Glutamatergic neuron (in vitro differentiated cells): ENCODE data around the gene KLK1. TPM values are rescaled to one million over a fixed set of nuclear protein-coding genes. Genes with fewer than 3 reads are reported as not detected.
A peak's percentile ranks its signal among the peaks of the same experiment; 100 is the strongest.

Experiments
- DNase-seq: peaks from one replicate; pipeline ENCODE4 v3.0.0; 2022
- H3K27ac Mint-ChIP-seq: one replicate; pipeline ENCODE4 v1.8.0; 2020; ENCODE audit warnings: mild to moderate bottlenecking, mixed read lengths, inconsistent platforms; ENCODE audit not compliant: unreplicated experiment
- H3K27me3 Mint-ChIP-seq: one replicate; pipeline ENCODE4 v1.8.0; 2020; ENCODE audit warnings: mild to moderate bottlenecking, moderate library complexity, mixed read lengths, inconsistent platforms; ENCODE audit not compliant: unreplicated experiment
- H3K36me3 Mint-ChIP-seq: one replicate; pipeline ENCODE4 v1.8.0; 2020; ENCODE audit warnings: mild to moderate bottlenecking, mixed read lengths, inconsistent platforms; ENCODE audit not compliant: unreplicated experiment
- H3K4me1 Mint-ChIP-seq: one replicate; pipeline ENCODE4 v1.8.0; 2020; ENCODE audit warnings: mild to moderate bottlenecking, low read depth, mixed read lengths, inconsistent platforms; ENCODE audit not compliant: unreplicated experiment
- H3K4me3 Mint-ChIP-seq: one replicate; pipeline ENCODE4 v1.8.0; 2020; ENCODE audit warnings: mild to moderate bottlenecking, mixed read lengths, inconsistent platforms; ENCODE audit not compliant: unreplicated experiment
- H3K9me3 Mint-ChIP-seq: one replicate; pipeline ENCODE4 v1.8.0; 2020; ENCODE audit warnings: mild to moderate bottlenecking, moderate library complexity, mixed read lengths, inconsistent platforms; ENCODE audit not compliant: unreplicated experiment
- total RNA-seq: library from RNA; stranded (reverse); fragmentation: NEBNext Ultra II Directional; extraction: Animal tissue kit (Norgen Biotek cat#: 25700); gene quantifications from one replicate; pipeline ENCODE4 v1.2.1, GENCODE V29; 2021; ENCODE audit not compliant: unreplicated experiment
- TF ChIP-seq, protein P1 (sequence below): fragments of 200-600 bp; sonication (generic); IDR thresholded peaks from one replicate; pipeline ENCODE4 v1.5.0; 2021; ENCODE audit not compliant: partially characterized antibody, unreplicated experiment

Gene KLK1
- total RNA-seq, 1 donor from 2014 or later = 0.49 TPM

DNA sequence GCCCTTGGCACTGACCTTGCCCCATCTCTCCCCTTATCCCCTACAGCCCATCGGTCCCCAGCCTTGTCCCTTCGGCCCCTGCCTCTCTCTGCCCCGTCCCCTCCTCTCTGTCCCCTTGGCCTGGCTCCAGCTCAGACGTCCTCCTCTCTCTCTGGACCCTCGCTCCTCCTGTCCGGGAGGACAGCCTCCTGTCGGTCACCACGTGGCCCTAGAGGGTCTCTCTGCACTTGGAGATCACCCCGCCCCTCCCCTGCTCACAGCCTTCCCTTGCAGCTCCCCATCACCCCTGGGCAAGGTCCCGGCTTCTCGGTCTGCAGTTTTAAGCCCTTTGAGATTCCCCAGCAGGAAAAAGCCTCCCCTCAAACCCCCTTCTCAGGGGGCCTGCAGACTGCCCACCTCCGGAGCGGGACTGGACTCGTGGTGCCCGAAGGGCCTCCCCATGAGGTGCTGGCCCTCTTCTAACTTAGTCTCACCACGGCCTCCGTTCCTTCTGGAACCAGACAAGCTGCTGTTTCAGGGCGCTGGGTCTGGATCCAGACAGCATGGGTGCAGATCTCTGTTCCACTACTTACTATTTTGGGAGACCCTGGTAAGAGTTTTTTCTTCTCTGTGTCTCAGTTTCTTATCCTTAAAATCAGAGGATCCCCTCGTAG lies 13.1 kb upstream of the KLK1 start:
- peaks cover 12% of the 10 kb centered on the region for H3K9me3 Mint-ChIP-seq
- TF ChIP-seq, protein P1, sequence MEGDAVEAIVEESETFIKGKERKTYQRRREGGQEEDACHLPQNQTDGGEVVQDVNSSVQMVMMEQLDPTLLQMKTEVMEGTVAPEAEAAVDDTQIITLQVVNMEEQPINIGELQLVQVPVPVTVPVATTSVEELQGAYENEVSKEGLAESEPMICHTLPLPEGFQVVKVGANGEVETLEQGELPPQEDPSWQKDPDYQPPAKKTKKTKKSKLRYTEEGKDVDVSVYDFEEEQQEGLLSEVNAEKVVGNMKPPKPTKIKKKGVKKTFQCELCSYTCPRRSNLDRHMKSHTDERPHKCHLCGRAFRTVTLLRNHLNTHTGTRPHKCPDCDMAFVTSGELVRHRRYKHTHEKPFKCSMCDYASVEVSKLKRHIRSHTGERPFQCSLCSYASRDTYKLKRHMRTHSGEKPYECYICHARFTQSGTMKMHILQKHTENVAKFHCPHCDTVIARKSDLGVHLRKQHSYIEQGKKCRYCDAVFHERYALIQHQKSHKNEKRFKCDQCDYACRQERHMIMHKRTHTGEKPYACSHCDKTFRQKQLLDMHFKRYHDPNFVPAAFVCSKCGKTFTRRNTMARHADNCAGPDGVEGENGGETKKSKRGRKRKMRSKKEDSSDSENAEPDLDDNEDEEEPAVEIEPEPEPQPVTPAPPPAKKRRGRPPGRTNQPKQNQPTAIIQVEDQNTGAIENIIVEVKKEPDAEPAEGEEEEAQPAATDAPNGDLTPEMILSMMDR = no peak
- peak overlapping the region; percentile 93 for H3K4me3 Mint-ChIP-seq
- peak overlapping the region; percentile 26 for H3K27ac Mint-ChIP-seq
- no peak for DNase-seq
- H3K36me3 Mint-ChIP-seq = peaks cover 5% of the 10 kb centered on the region
- H3K27me3 Mint-ChIP-seq = peaks cover 11% of the 10 kb centered on the region
- no peaks in the 10 kb centered on the region for H3K4me1 Mint-ChIP-seq

DNA sequence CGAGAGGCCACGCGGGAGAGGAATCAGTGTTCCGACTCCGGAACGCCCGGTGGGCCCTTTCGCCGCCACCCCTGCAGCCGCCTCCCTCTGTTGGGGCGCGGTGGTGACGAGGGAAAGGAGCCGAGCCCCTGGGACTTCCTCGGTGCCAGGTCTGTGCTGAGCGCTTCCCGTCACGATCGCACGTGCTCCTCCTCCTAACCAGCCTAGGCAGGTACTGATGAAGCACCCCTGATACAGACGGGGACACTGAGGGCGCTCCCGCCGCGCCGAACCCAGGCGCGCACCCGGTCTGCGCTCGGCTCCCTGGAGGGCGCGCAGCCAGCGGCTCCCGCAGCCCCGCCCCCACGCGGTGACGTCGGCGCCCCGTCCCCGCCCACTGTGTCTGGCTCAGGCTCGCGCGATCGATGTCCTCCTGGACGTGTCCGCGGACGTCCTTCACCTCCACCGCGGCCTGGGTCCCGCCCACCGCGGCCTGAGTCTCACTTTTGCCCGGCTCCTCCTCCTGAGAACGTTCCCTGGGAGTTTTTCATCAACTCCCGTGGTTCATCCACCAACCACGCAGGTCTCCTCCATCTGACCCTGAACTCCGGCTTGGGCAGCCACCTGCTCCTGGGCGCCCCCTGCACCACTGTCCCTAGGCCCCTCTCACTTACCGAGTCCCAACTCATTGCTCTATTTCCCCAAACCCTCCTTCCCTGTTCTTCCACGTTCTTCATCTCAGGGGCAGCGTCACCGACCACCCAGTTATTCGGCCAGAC lies 12.4 kb upstream of the KLK1 start:
- Mint-ChIP-seq H3K9me3 (peaks cover 10% of the 10 kb centered on the region), H3K27ac (peak overlapping the region; percentile 26), H3K27me3 (peaks cover 11% of the 10 kb centered on the region), H3K36me3 (no peaks in the 10 kb centered on the region), H3K4me3 (peak overlapping the region; percentile 93), H3K4me1 (no peaks in the 10 kb centered on the region)
- DNase-seq = peak; percentile 90
- TF ChIP-seq, protein P1 = no peak

DNA sequence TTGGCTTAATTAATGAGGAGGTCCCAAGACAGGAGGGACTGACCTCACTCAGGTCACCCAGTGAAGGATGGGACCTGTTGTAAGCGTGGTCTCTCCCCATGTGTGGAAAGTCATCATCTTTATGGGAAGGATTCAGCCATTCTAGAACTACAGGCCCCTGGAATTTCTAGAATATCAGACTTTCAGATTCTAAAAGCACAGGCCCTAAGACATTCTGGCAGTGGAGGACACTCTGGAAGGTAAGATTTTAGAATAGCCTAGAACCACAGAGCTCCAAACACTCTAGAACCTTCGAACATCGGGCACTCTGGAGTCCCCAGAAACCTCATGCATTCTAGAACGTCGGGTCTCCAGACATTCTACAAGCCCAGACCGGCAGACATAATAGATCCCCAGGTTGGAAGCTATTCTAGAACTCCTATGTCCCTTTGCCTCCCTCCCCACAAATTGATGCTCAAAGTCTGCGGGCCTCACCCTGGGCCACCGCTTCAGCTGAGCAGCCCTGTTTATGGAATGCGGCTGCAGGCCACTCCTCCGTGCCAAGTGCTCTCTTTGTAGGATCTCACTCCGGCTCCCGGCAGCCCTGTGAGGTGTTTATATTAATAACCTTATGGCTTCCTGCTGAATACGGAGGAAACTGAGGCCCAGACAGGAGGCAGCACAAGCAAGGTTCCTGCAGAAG lies 11.7 kb upstream of the KLK1 start:
- H3K27ac Mint-ChIP-seq = no peak overlapping the region
- H3K4me1 Mint-ChIP-seq = peaks cover under 1% of the 10 kb centered on the region
- no peaks in the 10 kb centered on the region for H3K36me3 Mint-ChIP-seq
- TF ChIP-seq, protein P1 = no peak
- H3K4me3 Mint-ChIP-seq = peak overlapping the region; percentile 76
- DNase-seq = no peak
- peaks cover 10% of the 10 kb centered on the region for H3K9me3 Mint-ChIP-seq
- peaks cover 11% of the 10 kb centered on the region for H3K27me3 Mint-ChIP-seq

DNA sequence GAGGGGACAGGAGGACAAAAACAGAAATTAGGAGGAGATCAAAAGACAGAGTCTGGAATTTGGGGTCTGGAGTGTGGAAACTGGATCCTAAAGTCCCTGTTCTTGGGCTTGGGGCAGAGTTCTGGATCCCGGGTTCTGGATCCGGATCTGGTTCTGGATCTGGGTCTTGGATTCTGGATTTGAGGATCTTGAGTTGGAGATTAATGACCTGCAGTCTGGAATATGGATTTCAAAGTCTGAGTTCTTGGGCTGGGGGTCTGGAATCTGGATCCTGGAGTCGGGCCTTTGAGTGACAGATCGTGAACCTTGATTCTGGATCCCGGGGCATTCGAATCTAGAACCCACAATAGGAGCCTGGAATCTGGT lies 10.2 kb upstream of the KLK1 start:
- H3K36me3 Mint-ChIP-seq = no peaks in the 10 kb centered on the region
- peaks cover 2% of the 10 kb centered on the region for H3K4me1 Mint-ChIP-seq
- TF ChIP-seq, protein P1 = no peak
- H3K9me3 Mint-ChIP-seq = peaks cover 10% of the 10 kb centered on the region
- H3K27ac Mint-ChIP-seq = no peak overlapping the region
- no peak for DNase-seq
- no peak overlapping the region for H3K4me3 Mint-ChIP-seq
- H3K27me3 Mint-ChIP-seq = peaks cover 8% of the 10 kb centered on the region
